ENCODE data around the gene SERPINE2.

The SERPINE2 gene

GRCh38 chr2:224073676-224074075 is 34.6 kb upstream of the SERPINE2 start:
- no peak for TF ChIP-seq Cebpa-rat (IDR thresholded peaks at IDR 0.05)
- Histone ChIP-seq H4K20me1 (no peaks in the 10 kb centered on the region), H3K4me1 (peaks cover 5% of the 10 kb centered on the region; the same call in 1 of the 2 replicates), H3K36me3 (no peaks in the 10 kb centered on the region), H3K4me3 (no peak overlapping the region), H3K27me3 (no peaks in the 10 kb centered on the region), H3K9ac (no peak overlapping the region), H3K27ac (no peak overlapping the region), H3K9me3 (no peaks in the 10 kb centered on the region), H3K4me2 (no peak overlapping the region)

- Histone ChIP-seq H4K20me1 (no peaks in the 10 kb centered on the region), H3K9ac (no peak overlapping the region), H3K27me3 (no peaks in the 10 kb centered on the region), H3K4me2 (no peak overlapping the region), H3K9me3 (no peaks in the 10 kb centered on the region), H3K4me3 (no peak overlapping the region), H3K4me1 (peaks cover 5% of the 10 kb centered on the region; the same call in 1 of the 2 replicates), H3K27ac (no peak overlapping the region), H3K36me3 (no peaks in the 10 kb centered on the region)
- TF ChIP-seq Cebpa-rat (IDR thresholded peaks at IDR 0.05) = no peak
Observed at GRCh38 chr2:224072541-224073188, 33.6 kb upstream of the SERPINE2 start.

GRCh38 chr2:224069172-224069571 is 30.1 kb upstream of the SERPINE2 start:
- Histone ChIP-seq H4K20me1 (no peaks in the 10 kb centered on the region), H3K27ac (no peak overlapping the region)
- no peak for TF ChIP-seq Cebpa-rat (IDR thresholded peaks at IDR 0.05)

GRCh38 chr2:224063298-224063648 is 24.2 kb upstream of the SERPINE2 start:
- TF ChIP-seq Cebpa-rat (IDR thresholded peaks at IDR 0.05) = no peak
- no peak overlapping the region for H3K9ac ChIP-seq
- no peak overlapping the region for H3K4me2 ChIP-seq
- no peaks in the 10 kb centered on the region for H4K20me1 ChIP-seq
- H3K4me3 ChIP-seq = no peak overlapping the region
- H3K4me1 ChIP-seq = no peaks in the 10 kb centered on the region
- H3K27me3 ChIP-seq = no peaks in the 10 kb centered on the region
- H3K27ac ChIP-seq = no peak overlapping the region
- H3K9me3 ChIP-seq = no peaks in the 10 kb centered on the region
- H3K36me3 ChIP-seq = no peaks in the 10 kb centered on the region

More at GRCh38 chr2:224069172-224069571, 30.1 kb upstream of the SERPINE2 start:
- H3K36me3 ChIP-seq = no peaks in the 10 kb centered on the region
- H3K4me2 ChIP-seq = no peak overlapping the region
- peaks cover 5% of the 10 kb centered on the region; the same call in 1 of the 2 replicates for H3K4me1 ChIP-seq
- no peak overlapping the region for H3K4me3 ChIP-seq
- H3K9me3 ChIP-seq = no peaks in the 10 kb centered on the region
- no peak overlapping the region for H3K9ac ChIP-seq
- no peaks in the 10 kb centered on the region for H3K27me3 ChIP-seq

GRCh38 chr2:224062481-224063297 is 23.6 kb upstream of the SERPINE2 start:
- TF ChIP-seq Cebpa-rat (IDR thresholded peaks at IDR 0.05) = no peak
- H3K9ac ChIP-seq = no peak overlapping the region
- no peaks in the 10 kb centered on the region for H3K4me1 ChIP-seq
- no peaks in the 10 kb centered on the region for H3K36me3 ChIP-seq
- no peaks in the 10 kb centered on the region for H3K27me3 ChIP-seq
- H3K4me3 ChIP-seq = no peak overlapping the region
- H3K4me2 ChIP-seq = no peak overlapping the region
- no peaks in the 10 kb centered on the region for H3K9me3 ChIP-seq
- no peaks in the 10 kb centered on the region for H4K20me1 ChIP-seq
- no peak overlapping the region for H3K27ac ChIP-seq

GRCh38 chr2:224060783-224061482 is 21.8 kb upstream of the SERPINE2 start:
- Histone ChIP-seq H3K9me3 (no peaks in the 10 kb centered on the region), H3K4me2 (no peak overlapping the region), H3K4me3 (no peak overlapping the region), H4K20me1 (no peaks in the 10 kb centered on the region), H3K4me1 (no peaks in the 10 kb centered on the region), H3K27me3 (no peaks in the 10 kb centered on the region), H3K9ac (no peak overlapping the region), H3K36me3 (no peaks in the 10 kb centered on the region), H3K27ac (no peak overlapping the region)
- TF ChIP-seq Cebpa-rat (IDR thresholded peaks at IDR 0.05) = no peak

GRCh38 chr2:224059178-224059577 is 20.1 kb upstream of the SERPINE2 start:
- no peak overlapping the region for H3K9ac ChIP-seq
- H3K27ac ChIP-seq = no peak overlapping the region
- H3K4me3 ChIP-seq = no peak overlapping the region
- TF ChIP-seq Cebpa-rat (IDR thresholded peaks at IDR 0.05) = no peak
- no peaks in the 10 kb centered on the region for H3K4me1 ChIP-seq
- H3K36me3 ChIP-seq = no peaks in the 10 kb centered on the region
- no peaks in the 10 kb centered on the region for H3K27me3 ChIP-seq
- H4K20me1 ChIP-seq = no peaks in the 10 kb centered on the region
- H3K4me2 ChIP-seq = no peak overlapping the region
- H3K9me3 ChIP-seq = no peaks in the 10 kb centered on the region

- H3K27ac ChIP-seq = no peak overlapping the region
- no peak overlapping the region for H3K9ac ChIP-seq
- H3K4me2 ChIP-seq = no peak overlapping the region
- no peaks in the 10 kb centered on the region for H3K4me1 ChIP-seq
- no peak for TF ChIP-seq Cebpa-rat (IDR thresholded peaks at IDR 0.05)
- H3K4me3 ChIP-seq = no peak overlapping the region
- no peaks in the 10 kb centered on the region for H4K20me1 ChIP-seq
- H3K9me3 ChIP-seq = no peaks in the 10 kb centered on the region
- H3K36me3 ChIP-seq = no peaks in the 10 kb centered on the region
- H3K27me3 ChIP-seq = no peaks in the 10 kb centered on the region
Observed at GRCh38 chr2:224058048-224058775, 19.1 kb upstream of the SERPINE2 start.

GRCh38 chr2:224056889-224057288 is 17.8 kb upstream of the SERPINE2 start:
- no peak for TF ChIP-seq Cebpa-rat (IDR thresholded peaks at IDR 0.05)
- no peak overlapping the region for H3K4me2 ChIP-seq
- no peak overlapping the region for H3K9ac ChIP-seq

More at GRCh38 chr2:224056889-224057288, 17.8 kb upstream of the SERPINE2 start:
- H3K9me3 ChIP-seq = no peaks in the 10 kb centered on the region
- no peaks in the 10 kb centered on the region for H3K36me3 ChIP-seq
- H3K4me3 ChIP-seq = no peak overlapping the region
- no peaks in the 10 kb centered on the region for H4K20me1 ChIP-seq
- no peaks in the 10 kb centered on the region for H3K27me3 ChIP-seq
- H3K4me1 ChIP-seq = no peaks in the 10 kb centered on the region
- H3K27ac ChIP-seq = no peak overlapping the region
